Heart left ventricle (tissue), 16 donors: ENCODE results near the gene ZDHHC14. TPM values are rescaled to one million over a fixed set of nuclear protein-coding genes. Genes with fewer than 3 reads are reported as not detected.

Experiments used
- ATAC-seq, 4 donors: fragments of 200-7000 bp; cut with Tn5 transposase; one replicate each; pipeline ENCODE4 v1.9.1; 2020 to 2022; ENCODE audit warnings: moderate library complexity in 4 of 4, mild to moderate bottlenecking in 3 of 4, moderate number of reproducible peaks in 1 of 4
- DNase-seq, 5 donors: peaks; one replicate each; pipeline ENCODE4 v3.0.0-alpha.2; 2020
- H3K27ac ChIP-seq, 12 donors: fragments of 200-600 bp; sonication (generic) in 4 of 12; one replicate each; pipeline versions ENCODE4 v1.5.0 to v1.8.0; 2016 to 2022; ENCODE audit warnings: mild to moderate bottlenecking in 2 of 12
- H3K27me3 ChIP-seq, 9 donors: fragments of 200-600 bp; sonication (generic) in 2 of 9; one replicate each; pipeline versions ENCODE4 v1.5.1 to v1.8.0; 2016 to 2022; ENCODE audit warnings: mild to moderate bottlenecking in 3 of 9
- H3K36me3 ChIP-seq, 9 donors: fragments of 200-600 bp; sonication (generic) in 2 of 9; one replicate each; pipeline versions ENCODE4 v1.5.0 to v1.8.0; 2018 to 2022; ENCODE audit warnings: mild to moderate bottlenecking in 2 of 9
- H3K4me1 ChIP-seq, 12 donors: fragments of 200-600 bp; sonication (generic) in 4 of 12; one replicate each; pipeline versions ENCODE4 v1.5.0 to v1.8.0; 2016 to 2022; ENCODE audit warnings: mild to moderate bottlenecking in 3 of 12
- H3K4me3 ChIP-seq, 12 donors: fragments of 200-600 bp; sonication (generic) in 4 of 12; one replicate each; pipeline versions ENCODE4 v1.5.0 to v1.8.0; 2017 to 2022; ENCODE audit warnings: mild to moderate bottlenecking in 9 of 12, moderate library complexity in 4 of 12
- H3K9me3 ChIP-seq, 12 donors: fragments of 200-600 bp; sonication (generic) in 4 of 12; one replicate each; pipeline versions ENCODE4 v1.5.0 to v1.8.0; 2016 to 2022; ENCODE audit warnings: mild to moderate bottlenecking in 1 of 12
- POLR2A ChIP-seq, 2 donors: fragments of 450-650 bp; IDR thresholded peaks; one replicate each; pipeline ENCODE4 v1.6.1; 2017; ENCODE audit warnings: antibody characterized with exemption in 2 of 2, mild to moderate bottlenecking in 2 of 2, moderate library complexity in 2 of 2
- WGBS, 4 donors: extraction: QIAGEN DNeasy Blood & Tissue Kit in 2 of 4; methylation state at CpG; one replicate each; pipeline versions ENCODE4 v1.1.5 to v1.1.7; 2013 to 2018; 5-methylcytosine and 5-hydroxymethylcytosine counted together
- intact Hi-C, 10 donors: fragments of 100-400 bp; cut with DNase I; formaldehyde crosslinking; loops; one replicate each; pipeline versions ENCODE4 v1.11.1 to v1.14.2; 2022
- polyA plus RNA-seq, 2 donors: library from polyadenylated mRNA; stranded (reverse); fragments of 200-250 nt; gene quantifications; one replicate each; pipeline ENCODE4 v1.2.3, GENCODE V29; 2013
- total RNA-seq, 9 donors: library from RNA; depleted of rRNA in 2 of 9; stranded (reverse); fragments of >200 nt in 2 of 9; fragmentation: NEBNext Ultra II Directional in 3 of 9; extraction: Animal tissue kit (Norgen Biotek cat#: 25700) in 3 of 9; gene quantifications; one replicate each; pipeline versions ENCODE4 v1.1.0 to v1.2.4, GENCODE V29; 2016 to 2023
- TF ChIP-seq, protein P1 (sequence below), 12 donors: fragments of 200-600 bp; sonication (generic) in 4 of 12; IDR thresholded peaks; one replicate each; pipeline versions ENCODE4 v1.5.0 to v1.8.0; 2018 to 2022; ENCODE audit warnings: antibody characterized with exemption in 12 of 12, mild to moderate bottlenecking in 5 of 12
- donor health status: ischemic (EF 13 %, LVEDD 7.1; RV severe dilation, severe dysfunction).
- donor health status: healthy with polysubstance abuse.
- donor health status: DM: no; HTN: yes; CAD: no.
- donor health status: DM: no; HTN: no; CAD: no.
- donor health status: ischemic (EF 25% LVEDD 6.9; RV normal size, moderate dysfunction).
- donor health status: ischemic (EF 25% LVEDD 5.7; RV mildly dilated, moderate dysfunction).
- donor health status: healthy.
- donor health status: DM: yes; HTN: yes; CAD: no.
- donor health status: ischemic (EF 35%, LVEDD 5.7; RV mildly dilated, moderate dysfunction).
- donor health status: nonischemic (EF 11% LVEDD 7.7; RV severe dilation, severe dysfunction).
- donor health status: DM: yes; HTN: yes; CAD: no.
- donor health status: PGD.
- donor health status: ischemic (EF 29% LVEDD 5.4; RV normal size, mild dysfunction).
- donor health status: nonischemic (EF 23%, LVEDD 6.1; RV moderate dilation, normal function).

The ZDHHC14 gene
- total and polyA plus RNA-seq, 11 donors: 7.0 to 25.8 (median 15.4) TPM

DNA sequence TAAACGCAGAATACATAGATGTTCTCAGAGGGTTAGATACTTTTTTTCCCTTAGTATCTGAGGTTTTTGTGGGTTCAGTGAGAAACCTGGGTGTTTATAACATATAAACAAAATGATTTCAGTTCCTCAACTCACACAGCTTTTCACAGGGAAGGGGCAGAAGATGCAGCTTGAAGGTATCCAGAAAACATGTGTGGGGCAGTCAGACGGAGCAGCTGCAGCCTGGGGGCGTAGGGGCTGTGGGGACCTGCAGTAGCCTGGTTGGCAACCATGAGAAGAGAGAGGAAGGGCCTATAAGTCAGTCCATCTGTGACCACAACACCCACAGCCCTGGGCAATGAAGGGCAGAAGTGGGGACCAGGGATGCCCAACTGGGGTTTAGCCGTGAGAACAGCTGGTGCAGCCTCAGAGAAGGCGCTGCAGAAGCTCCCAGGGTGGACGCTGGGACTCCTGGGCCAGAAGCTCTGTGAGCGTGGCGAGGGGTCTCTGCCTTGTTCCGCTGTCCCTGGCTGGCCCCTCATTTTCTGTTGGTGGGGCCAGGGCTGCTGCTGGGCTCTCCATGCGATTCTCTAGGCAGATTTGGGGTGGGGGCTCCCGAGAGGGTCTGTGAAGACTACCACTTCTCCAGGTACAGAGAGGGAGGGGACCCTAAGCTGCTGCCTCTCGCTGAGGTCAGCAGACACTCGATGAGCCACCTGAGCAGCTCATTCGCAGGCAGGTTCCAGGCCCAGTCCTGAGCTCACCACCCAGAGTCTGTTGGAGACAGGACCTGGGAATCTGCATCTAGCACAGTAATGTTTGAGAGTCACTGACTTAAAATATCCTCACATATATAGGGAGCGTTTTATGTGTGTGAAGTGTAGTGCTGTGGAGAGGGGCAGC lies 181.2 kb downstream of the ZDHHC14 start:
- TF ChIP-seq, protein P1, sequence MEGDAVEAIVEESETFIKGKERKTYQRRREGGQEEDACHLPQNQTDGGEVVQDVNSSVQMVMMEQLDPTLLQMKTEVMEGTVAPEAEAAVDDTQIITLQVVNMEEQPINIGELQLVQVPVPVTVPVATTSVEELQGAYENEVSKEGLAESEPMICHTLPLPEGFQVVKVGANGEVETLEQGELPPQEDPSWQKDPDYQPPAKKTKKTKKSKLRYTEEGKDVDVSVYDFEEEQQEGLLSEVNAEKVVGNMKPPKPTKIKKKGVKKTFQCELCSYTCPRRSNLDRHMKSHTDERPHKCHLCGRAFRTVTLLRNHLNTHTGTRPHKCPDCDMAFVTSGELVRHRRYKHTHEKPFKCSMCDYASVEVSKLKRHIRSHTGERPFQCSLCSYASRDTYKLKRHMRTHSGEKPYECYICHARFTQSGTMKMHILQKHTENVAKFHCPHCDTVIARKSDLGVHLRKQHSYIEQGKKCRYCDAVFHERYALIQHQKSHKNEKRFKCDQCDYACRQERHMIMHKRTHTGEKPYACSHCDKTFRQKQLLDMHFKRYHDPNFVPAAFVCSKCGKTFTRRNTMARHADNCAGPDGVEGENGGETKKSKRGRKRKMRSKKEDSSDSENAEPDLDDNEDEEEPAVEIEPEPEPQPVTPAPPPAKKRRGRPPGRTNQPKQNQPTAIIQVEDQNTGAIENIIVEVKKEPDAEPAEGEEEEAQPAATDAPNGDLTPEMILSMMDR (IDR thresholded peaks at IDR 0.05): no peak
- TF ChIP-seq POLR2A (IDR thresholded peaks at IDR 0.05): no peak
- intact Hi-C loops: no loop called here
- Histone ChIP-seq H3K9me3 (no peaks in the 10 kb centered on the region), H3K27ac (no peak overlapping the region), H3K4me1 (peaks cover 0 to under 1% (median 0%) of the 10 kb centered on the region in 12 donors), H3K36me3 (peaks cover 0 to 5% (median 0%) of the 10 kb centered on the region in 9 donors), H3K27me3 (no peaks in the 10 kb centered on the region), H3K4me3 (no peak overlapping the region)
- DNase-seq (no peak), ATAC-seq (no peak)
- 89 to 97% (median 94%) methylated on average over 13 to 15 of the region's 15 CpGs for WGBS, 4 donors

DNA sequence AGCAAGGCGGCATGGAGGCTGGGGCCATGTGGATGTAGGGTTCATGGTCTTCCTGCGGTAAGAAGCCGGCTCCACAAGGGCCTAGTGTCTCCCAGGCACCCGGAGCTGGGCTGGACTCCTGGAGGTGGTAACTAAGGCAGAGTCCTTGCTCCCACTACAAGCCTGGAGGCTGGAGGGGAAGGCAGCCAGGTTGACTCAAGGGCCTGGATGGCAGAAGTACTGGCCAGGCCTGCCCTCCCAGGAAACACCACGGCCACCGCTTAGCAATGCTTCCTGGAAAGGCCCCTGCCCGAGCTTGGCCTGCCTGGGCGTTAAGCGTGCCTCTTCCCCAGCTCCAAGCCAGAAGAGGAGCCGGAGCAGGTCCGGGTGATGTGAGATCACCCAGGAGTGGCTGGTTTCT lies 182.0 kb downstream of the ZDHHC14 start:
- no peaks in the 10 kb centered on the region for H3K9me3 ChIP-seq
- ATAC-seq (no peak), DNase-seq (no peak)
- H3K36me3 ChIP-seq: peaks cover 0 to 5% (median 0%) of the 10 kb centered on the region in 9 donors
- 78 to 89% (median 87%) methylated on average over 7 to 11 of the region's 11 CpGs for WGBS, 4 donors
- H3K27ac ChIP-seq: no peak overlapping the region
- no peaks in the 10 kb centered on the region for H3K4me1 ChIP-seq
- H3K4me3 ChIP-seq: no peak overlapping the region
- no peaks in the 10 kb centered on the region for H3K27me3 ChIP-seq
- intact Hi-C loops: no loop called here
- TF ChIP-seq, protein P1 (IDR thresholded peaks at IDR 0.05): no peak
- no peak for TF ChIP-seq POLR2A (IDR thresholded peaks at IDR 0.05)

DNA sequence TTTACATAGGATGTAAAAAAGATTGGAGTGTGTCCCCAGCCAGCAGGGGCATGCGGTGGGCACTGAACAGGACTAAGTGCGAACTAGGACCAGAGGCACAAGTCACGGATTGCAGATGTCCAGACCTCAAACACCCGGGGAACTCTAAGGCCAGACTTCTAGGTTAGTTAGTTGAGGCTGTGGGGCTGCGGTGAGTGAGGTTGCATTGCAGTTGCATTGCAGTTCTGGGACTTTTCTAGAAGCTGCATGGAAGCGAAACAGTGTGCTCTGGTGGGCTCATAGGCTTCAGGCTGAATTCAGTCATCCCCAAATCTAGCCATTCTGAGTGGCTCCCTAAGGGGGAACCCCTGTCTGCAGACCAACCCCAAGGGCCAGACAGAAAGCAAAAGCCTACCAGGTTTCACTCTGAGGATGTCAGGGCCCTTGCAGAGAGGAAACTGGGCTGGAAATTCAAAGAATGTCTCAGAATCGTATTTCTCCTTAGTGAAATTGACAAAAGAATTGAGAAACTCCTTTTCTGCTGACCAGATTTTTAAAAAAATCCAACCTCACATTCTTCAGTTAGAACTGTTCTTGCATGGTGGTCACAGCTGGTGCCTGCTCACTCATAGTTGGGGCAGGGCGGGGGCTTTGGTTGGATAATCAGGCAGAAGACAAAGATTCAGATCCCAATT lies 182.8 kb downstream of the ZDHHC14 start:
- H3K36me3 ChIP-seq: peaks cover 0 to 5% (median 0%) of the 10 kb centered on the region in 9 donors
- ATAC-seq: no peak

More for the DNA sequence above, 182.8 kb downstream of the ZDHHC14 start:
- peaks cover 0 to 6% (median 0%) of the 10 kb centered on the region in 12 donors for H3K9me3 ChIP-seq
- WGBS, 4 donors: 93 to 99% (median 96%) methylated on average over 7 to 8 of the region's 8 CpGs
- H3K4me3 ChIP-seq: no peak overlapping the region
- TF ChIP-seq, protein P1 (IDR thresholded peaks at IDR 0.05): no peak
- TF ChIP-seq POLR2A (IDR thresholded peaks at IDR 0.05): no peak
- H3K27me3 ChIP-seq: no peaks in the 10 kb centered on the region
- DNase-seq: no peak
- no peak overlapping the region for H3K27ac ChIP-seq
- H3K4me1 ChIP-seq: no peaks in the 10 kb centered on the region
- intact Hi-C loops: no loop called here
